ENCODE results near the gene PRKN.

DNA sequence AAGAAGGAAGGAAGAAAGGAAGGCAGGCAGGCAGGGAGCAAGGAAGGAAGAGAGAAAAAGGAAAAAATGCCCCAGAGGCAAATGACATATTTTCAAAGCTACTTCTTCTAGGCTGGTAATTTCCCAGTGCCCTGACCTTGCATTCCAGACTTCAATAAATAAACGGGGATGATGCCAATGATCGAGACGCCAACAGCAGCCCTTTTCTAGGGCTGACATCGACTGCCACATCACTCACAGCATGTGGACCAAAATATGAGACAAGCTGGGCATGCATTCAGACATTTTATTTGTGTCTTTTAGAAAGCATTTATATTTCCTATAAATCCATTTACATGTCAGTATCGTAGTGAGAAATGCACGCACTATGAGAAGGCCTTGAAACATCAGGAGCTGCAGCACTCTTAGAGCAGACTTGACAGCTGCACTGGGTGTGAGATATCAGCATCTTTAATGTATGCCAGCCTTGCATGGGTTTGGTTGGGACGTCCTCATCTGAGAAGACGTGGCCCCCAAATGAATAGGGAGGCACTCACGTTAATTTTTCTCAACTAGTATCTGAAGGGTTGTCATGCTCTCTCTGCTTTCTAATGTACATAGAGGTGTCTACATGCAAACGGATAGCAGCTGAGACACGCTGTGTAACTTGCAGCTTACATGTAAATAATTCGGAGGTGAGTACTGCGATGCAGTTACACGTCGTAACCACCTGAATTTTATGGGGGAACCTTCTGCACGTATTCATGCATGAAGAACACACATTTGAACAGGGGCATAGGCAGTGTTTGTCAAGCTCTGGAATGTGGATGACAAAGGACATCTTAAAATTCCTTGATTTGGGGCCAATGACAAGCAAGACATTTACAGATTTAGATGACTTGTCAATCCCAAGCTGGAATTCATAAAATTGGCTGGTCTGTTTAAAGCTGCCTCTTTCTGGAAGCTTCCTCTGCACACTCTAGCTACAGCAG, 1304.6 kb downstream of the PRKN start:
- TF ChIP-seq, protein P1, sequence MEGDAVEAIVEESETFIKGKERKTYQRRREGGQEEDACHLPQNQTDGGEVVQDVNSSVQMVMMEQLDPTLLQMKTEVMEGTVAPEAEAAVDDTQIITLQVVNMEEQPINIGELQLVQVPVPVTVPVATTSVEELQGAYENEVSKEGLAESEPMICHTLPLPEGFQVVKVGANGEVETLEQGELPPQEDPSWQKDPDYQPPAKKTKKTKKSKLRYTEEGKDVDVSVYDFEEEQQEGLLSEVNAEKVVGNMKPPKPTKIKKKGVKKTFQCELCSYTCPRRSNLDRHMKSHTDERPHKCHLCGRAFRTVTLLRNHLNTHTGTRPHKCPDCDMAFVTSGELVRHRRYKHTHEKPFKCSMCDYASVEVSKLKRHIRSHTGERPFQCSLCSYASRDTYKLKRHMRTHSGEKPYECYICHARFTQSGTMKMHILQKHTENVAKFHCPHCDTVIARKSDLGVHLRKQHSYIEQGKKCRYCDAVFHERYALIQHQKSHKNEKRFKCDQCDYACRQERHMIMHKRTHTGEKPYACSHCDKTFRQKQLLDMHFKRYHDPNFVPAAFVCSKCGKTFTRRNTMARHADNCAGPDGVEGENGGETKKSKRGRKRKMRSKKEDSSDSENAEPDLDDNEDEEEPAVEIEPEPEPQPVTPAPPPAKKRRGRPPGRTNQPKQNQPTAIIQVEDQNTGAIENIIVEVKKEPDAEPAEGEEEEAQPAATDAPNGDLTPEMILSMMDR (IDR thresholded peaks at IDR 0.05 in 8 of 11, conservative IDR thresholded peaks at IDR 0.05 in 3 of 11): no peak
- TF ChIP-seq POLR2A (IDR thresholded peaks at IDR 0.05): no peak
